PC-3 (cell line): Measurements from ENCODE around the gene SORL1.

ENCODE experiments used
- CTCF ChIP-seq: fragments of 300-600 bp; sonication (generic); conservative IDR thresholded peaks from 2 replicates; pipeline ENCODE4 v1.5.1; 2017; ENCODE audit warnings: antibody characterized with exemption, low read depth, mild to moderate bottlenecking, low read length
- EZH2 ChIP-seq: fragments of 300-600 bp; sonication (generic); IDR thresholded peaks from one replicate; pipeline ENCODE4 v1.6.1; 2017; ENCODE audit warnings: antibody characterized with exemption, mild to moderate bottlenecking, low read length; ENCODE audit not compliant: unreplicated experiment

GRCh38 chr11:121634889-121635288, 182.8 kb downstream of the SORL1 start:
- no peak for TF ChIP-seq CTCF
- no peak for TF ChIP-seq EZH2
